Medulla oblongata (tissue), 1 donor: ENCODE results near the gene PALS2.

Experiments
- DNase-seq: peaks from one replicate; pipeline ENCODE4 v3.0.0-alpha.2; 2015; ENCODE audit errors: extremely low spot score

PALS2 gene

GRCh38 chr7:24591152-24591551 lies 17.9 kb downstream of the PALS2 start:
- DNase-seq = no peak

DNA sequence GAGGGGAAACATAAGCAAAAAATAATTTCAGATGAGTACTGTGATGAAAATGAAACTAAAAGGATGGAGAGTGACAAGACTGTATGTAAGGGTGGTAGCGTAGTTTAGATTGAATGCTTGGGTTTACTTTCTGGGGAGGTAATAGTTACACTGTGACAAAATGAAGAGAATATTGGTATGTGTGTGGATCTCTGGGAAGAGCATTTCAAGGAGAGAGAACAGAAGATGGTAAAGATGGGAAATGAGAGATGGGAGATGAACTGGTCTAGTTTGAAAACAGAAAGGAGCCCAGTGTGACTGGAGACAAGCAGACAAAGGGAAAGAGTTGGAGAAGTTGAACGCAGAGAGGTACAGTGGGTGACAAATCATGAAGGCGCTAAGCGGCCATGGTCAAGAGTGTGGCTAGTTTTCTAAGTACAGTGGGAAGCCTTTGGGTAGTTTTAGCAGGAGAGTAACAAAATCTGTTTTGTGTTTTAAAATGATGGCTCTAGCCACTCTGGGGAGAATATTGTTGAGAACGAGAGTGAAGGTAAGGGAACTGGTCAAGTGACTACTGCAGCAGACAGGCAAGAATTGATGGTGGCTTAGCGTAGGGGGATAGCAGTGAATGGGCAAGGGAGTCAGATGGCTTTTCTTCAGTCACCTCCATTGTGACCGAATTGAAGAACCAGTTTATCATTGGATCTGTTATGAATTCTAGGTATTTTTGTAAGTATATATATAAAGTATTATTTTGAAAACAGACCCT lies 22.6 kb downstream of the PALS2 start:
- DNase-seq = no peak

- DNase-seq = no peak
These were observed 23.8 kb downstream of the PALS2 start for GRCh38 chr7:24597014-24597413.

DNA sequence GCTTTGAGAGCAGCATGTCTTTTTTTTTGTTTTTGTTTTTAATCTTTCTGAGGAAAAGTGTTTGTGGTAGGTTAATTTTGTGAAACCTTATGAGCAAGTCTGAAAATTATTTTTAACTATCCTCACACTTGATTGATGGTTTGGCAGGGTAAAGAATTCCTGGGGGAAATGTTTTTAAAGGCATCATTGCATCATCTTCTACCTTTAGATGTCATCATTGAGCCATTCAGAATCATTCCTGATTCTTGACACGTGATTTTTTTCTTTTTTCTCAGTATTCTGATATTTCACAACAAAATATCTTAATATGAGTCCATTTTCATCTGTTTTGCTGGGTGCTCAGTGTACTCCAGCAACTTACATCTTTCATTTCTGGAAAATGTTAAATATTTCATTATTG lies 28.3 kb downstream of the PALS2 start:
- no peak for DNase-seq

- DNase-seq = no peak
These were observed 29.7 kb downstream of the PALS2 start for GRCh38 chr7:24602860-24603456.

GRCh38 chr7:24604630-24605029 lies 31.4 kb downstream of the PALS2 start:
- DNase-seq = no peak

DNA sequence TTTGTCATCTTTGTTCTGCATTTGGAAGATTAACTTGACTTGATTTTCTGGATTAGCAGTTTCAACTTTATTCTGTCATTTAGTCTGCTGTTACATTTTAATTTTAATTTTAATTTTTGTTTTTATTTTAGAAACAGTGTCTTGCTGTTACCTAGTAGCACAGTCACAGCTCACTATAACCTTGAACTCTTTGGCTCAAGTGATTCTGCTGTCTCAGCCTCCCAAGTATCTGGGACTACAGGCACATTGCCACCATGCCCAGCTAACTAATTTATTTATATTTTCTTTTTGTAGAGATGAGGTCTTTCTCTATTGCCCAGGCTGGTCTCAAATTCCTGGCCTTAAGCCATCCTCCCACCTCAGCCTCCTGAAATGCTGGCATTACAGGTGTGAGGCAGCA lies 35.3 kb downstream of the PALS2 start:
- DNase-seq = no peak

GRCh38 chr7:24609059-24609458 lies 35.8 kb downstream of the PALS2 start:
- no peak for DNase-seq

- no peak for DNase-seq
These were observed 36.3 kb downstream of the PALS2 start for GRCh38 chr7:24609570-24609969.

GRCh38 chr7:24611130-24611529 lies 37.9 kb downstream of the PALS2 start:
- DNase-seq = no peak

DNA sequence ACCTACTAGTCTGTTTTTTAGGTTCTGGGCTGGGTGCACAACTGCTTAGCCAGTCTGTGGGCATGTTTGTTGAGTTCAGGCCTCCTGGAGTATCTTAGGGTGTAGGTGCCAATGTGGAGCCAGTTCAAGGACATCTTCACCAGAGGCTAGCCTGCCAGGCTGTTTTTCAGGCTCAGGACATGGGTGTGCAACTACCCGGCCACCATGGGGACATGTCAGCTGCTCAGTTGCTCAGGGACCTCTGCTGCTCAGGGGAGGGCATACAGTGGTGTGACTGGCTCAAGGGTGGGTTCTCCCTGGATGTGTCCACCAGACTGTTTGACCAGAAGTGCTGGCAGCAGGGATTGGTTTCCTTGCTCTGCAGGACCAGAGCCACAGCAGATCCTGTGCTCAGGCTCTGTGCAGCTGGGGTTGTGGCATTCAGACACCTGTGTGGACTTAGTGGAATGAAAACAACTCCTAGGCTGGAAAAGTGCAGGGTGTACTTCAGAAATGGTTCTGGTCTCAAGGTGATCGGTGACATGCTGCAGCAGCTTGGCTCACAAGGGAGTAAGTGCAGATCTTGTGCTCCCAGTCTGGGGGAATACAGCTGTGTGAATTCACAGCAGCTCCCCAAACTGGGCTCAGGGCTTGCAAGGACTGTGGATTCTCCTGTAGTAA lies 44.8 kb downstream of the PALS2 start:
- DNase-seq = no peak

DNA sequence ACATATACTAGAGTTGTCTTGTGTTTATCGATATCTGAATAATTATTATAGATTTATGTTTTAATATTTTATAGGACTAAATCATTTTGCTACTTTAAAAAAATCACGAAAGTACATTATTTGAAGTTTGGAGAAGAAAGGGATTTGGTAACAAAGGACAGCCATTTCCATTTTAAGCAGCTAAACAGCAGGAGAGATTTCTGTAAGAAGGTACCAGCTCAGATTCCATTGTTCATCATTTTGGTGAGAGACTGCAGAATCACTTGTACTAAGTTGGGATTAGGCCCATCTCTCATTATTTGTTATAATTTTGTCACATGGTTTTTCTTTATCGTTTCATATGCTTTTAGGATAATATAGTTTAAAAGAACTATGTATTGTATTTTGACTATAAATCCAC lies 46.7 kb downstream of the PALS2 start:
- DNase-seq = no peak

GRCh38 chr7:24622646-24623182 lies 49.5 kb downstream of the PALS2 start:
- no peak for DNase-seq
